Measurements from ENCODE around the gene SHE.
A peak's percentile ranks its signal among the peaks of the same experiment; 100 is the strongest.

Gene SHE

GRCh38 chr1:154460695-154461260, 41.4 kb downstream of the SHE start:
- DNase-seq = no peak
- intact Hi-C loops (cut with DNase I) = no loop called here

DNA sequence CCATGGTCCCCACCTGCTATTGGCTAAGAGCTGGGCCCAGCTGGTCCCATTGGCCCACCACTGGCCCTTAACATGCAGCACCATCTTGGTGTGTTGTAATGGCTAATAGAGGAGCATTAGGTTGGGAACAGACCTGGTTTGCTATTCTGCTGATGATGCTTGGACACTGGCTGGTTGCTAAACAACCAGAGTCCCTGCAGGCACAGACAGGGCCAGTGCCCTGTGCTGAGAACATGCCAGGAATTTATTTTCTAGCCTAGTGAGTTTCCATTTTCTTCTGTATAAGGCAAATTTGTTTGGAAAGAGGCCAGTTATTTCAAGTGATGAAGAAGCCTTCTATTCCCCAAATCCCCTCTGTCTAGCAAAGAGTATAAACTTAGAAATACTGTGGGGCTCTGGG, 43.1 kb downstream of the SHE start:
- intact Hi-C loops (cut with DNase I) = loop anchor here (10.0 kb wide), 1 partner anchor 114 kb away; no protein-coding TSS in a partner anchor
- peak in 3 of 42 donors; percentile 28 to 52 (median 29) for DNase-seq

- no peak for DNase-seq
- intact Hi-C loops (cut with DNase I) = loop anchor here (10.0 kb wide), 1 partner anchor 112 kb away; no protein-coding TSS in a partner anchor
Observed at GRCh38 chr1:154456631-154457030, 45.6 kb downstream of the SHE start.

- intact Hi-C loops (cut with DNase I) = loop anchor here (10.0 kb wide), 1 partner anchor 110 kb away; no protein-coding TSS in a partner anchor
Observed at GRCh38 chr1:154454386-154455120, 47.7 kb downstream of the SHE start.

DNA sequence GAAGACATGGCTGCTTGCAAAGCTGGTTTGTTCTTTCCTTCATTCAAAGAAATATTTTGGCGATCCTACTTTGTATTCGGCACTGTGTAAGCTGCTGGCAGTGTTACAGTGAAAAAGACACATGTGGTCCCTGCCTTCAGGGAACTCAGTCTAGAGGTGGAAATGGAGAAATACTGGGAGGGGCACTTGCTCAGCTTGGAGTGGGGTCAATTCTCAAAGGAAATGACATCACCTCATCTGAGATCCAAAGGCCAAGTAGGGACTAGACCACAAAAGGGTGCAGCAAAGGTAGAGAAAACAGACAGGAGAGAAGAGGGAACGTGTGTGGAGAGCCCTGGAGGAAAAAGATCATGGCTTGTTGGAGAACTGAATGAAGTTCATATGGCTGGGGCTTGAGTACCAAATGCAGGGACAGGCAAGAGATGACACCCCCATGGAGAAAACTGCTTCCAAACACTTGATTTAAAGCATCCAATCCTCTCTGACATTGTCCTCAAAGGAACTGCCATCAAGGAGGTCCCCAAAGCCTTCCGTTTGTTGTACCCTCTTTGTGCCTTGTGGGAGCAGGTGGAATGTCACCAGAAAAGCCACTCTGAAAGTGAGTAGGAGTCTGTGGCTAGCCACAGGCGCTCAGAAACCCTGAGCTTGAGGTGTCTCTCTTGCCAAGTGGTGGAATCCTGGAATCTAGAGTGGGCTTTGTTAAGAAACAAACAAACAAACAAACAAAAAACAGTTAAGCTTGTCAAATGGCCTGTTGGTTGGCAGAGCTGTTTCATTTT, 48.4 kb downstream of the SHE start:
- peak in 2 of 42 donors; percentile 23 to 46 for DNase-seq
- intact Hi-C loops (cut with DNase I) = loop anchor here (10.0 kb wide), 1 partner anchor 109 kb away; no protein-coding TSS in a partner anchor

More at GRCh38 chr1:154454386-154455120, 47.7 kb downstream of the SHE start:
- no peak for DNase-seq

GRCh38 chr1:154453161-154453560, 49.1 kb downstream of the SHE start:
- intact Hi-C loops (cut with DNase I) = loop anchor here (10.0 kb wide), 1 partner anchor 108 kb away; no protein-coding TSS in a partner anchor
- DNase-seq = peak in 5 of 42 donors; percentile 22 to 66 (median 33)

DNA sequence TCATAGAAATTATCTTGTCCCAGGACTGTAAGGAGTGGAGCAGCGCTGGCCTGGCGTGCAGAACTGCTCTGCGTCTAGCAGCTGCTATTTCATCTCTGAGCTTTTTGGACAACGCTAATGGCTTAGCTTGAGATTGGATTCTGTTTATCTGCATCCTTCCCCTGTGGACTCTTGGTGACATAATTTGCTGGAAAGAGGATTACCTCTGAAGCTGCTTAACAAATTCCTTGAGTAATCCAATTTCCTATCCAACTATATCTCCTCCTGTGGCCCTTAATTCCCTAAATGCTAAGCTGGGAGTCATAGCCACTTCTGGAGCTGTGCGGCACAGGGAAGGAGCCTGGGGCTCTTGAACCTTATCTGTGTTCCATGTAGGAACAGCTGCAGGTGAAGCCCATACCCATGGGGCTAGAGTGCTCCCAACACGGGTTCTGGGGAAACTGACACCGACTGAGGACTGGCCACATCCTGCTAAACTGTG, 53.8 kb downstream of the SHE start:
- DNase-seq = no peak
- intact Hi-C loops (cut with DNase I) = no loop called here

- no peak for DNase-seq
Observed at GRCh38 chr1:154446789-154447188, 55.4 kb downstream of the SHE start.

DNA sequence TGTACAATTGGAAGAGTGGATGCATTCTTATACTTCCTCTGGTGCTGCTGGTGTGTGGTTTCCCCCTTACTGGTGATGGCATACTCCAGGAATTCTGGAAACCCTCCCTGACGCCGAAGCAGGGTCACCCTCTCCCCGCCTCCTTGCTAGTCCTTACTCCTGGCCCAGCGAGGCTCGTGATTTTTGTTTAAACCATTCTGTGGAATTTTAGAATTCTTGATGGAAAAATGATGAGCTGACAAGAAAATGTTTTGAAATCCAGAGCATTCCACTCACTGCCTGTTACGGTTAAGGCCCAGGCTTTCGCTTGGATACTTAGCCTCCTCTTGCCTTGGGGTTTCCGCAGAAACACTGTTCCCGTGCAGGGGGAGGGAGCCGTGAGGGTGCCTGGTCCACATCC, 55.9 kb downstream of the SHE start:
- DNase-seq = no peak
- intact Hi-C loops (cut with DNase I) = no loop called here

More at GRCh38 chr1:154446789-154447188, 55.4 kb downstream of the SHE start:
- intact Hi-C loops (cut with DNase I) = no loop called here

GRCh38 chr1:154445040-154445472, 57.2 kb downstream of the SHE start:
- DNase-seq = no peak
- intact Hi-C loops (cut with DNase I) = no loop called here

DNA sequence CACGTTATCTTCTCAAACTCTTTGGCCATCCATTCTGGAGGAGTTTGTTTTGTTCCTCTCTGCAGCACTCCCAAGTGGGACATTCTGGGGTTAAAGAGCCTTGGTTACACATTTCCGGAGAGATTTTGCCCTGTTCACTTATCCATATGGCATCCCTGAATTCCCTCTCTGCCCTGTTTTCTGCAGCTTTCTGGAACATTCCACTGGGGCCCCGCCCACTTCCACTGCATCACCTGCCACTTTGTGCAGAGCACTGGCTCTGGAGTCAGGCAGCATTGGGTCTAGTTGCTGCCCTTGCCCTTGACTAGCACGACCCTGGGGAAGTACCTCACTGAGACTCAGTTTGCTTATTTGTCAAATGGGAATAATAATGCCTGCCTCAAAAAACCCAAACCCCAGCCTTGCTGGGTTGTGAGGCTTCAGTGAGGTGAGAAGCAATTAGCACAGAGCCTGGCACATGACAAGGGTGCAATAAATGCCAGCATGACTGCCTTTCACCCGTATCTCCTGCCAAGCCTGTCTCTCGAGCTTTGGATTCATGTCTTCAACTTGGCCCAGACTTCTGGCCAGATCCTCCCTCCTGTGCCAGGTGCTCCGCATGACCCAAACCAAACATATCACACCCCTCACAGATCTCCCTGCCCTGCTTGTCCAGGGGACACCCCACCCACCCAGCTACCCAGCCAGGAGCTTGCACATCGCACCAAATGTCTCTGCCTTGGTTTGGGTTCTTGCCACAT, 58.8 kb downstream of the SHE start:
- DNase-seq = no peak
- intact Hi-C loops (cut with DNase I) = no loop called here

GRCh38 chr1:154442006-154442740, 60.0 kb downstream of the SHE start:
- intact Hi-C loops (cut with DNase I) = no loop called here
- peak in 3 of 42 donors; percentile 27 to 61 (median 55) for DNase-seq

GRCh38 chr1:154441241-154441888, 60.8 kb downstream of the SHE start:
- intact Hi-C loops (cut with DNase I) = no loop called here

DNA sequence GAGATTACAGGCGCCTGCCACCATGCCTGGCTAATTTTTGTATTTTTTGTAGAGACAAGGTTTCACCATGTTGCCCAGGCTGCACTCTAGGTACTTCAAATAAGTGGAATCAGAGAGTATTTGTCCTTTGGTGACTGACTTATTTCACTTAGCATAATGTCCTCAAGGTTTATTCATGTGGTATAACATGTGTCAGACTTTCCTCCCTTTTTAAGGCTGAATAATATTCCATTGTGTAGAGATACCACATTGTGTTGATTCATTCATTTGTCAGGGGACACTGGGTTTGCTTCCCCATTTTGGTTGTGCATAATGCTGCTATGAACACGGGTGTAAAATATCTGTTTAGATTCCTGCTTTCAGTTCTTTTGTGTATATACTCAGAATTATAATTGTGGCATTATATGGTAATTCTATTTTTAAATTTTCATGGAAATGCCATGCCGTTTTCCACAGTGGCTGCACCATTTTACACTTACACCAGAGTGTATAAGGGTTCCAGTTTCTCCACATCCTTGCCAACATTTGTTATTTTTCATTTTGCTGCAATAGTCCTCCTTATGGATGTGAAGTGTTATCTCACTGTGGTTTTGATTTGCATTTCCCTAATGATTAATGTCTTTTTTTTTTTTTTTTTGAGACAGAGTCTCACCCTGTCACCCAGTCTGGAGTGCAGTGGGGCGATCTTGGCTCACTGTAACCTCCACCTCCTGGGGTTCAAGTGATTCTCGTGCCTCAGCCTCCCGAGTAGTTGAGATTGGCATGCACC, 62.0 kb downstream of the SHE start:
- intact Hi-C loops (cut with DNase I) = no loop called here
- no peak for DNase-seq

More at GRCh38 chr1:154441241-154441888, 60.8 kb downstream of the SHE start:
- DNase-seq = no peak

GRCh38 chr1:154436433-154436832, 65.8 kb downstream of the SHE start:
- peak in 3 of 42 donors; percentile 20 to 43 (median 32) for DNase-seq
- intact Hi-C loops (cut with DNase I) = no loop called here

- intact Hi-C loops (cut with DNase I) = no loop called here
Observed at GRCh38 chr1:154435599-154436200, 66.5 kb downstream of the SHE start.

More at GRCh38 chr1:154435599-154436200, 66.5 kb downstream of the SHE start:
- DNase-seq = no peak

Measured in head of caudate nucleus (tissue), 42 donors.